Ishikawa (cell line): ENCODE data around the gene FAM171A1.

Source experiments
- CEBPB ChIP-seq: IDR thresholded peaks from 2 replicates; pipeline ENCODE4 v1.6.1; 2012
- CREB1 ChIP-seq: IDR thresholded peaks from 2 replicates; pipeline ENCODE4 v1.6.1; 2012; ENCODE audit warnings: low read depth
- EGR1 ChIP-seq: IDR thresholded peaks from 2 replicates; pipeline ENCODE4 v1.6.1; 2012
- EP300 ChIP-seq: IDR thresholded peaks from 2 replicates; pipeline ENCODE4 v1.6.1; 2012; ENCODE audit warnings: borderline replicate concordance
- FOXM1 ChIP-seq: IDR thresholded peaks from 2 replicates; pipeline ENCODE4 v1.6.1; 2012; ENCODE audit warnings: low read depth, borderline replicate concordance
- MAX ChIP-seq: IDR thresholded peaks from 2 replicates; pipeline ENCODE4 v1.6.1; 2012
- NFIC ChIP-seq: IDR thresholded peaks from 2 replicates; pipeline ENCODE4 v1.6.1; 2012
- RAD21 ChIP-seq: IDR thresholded peaks from 2 replicates; pipeline ENCODE4 v1.6.1; 2012; ENCODE audit warnings: low read depth
- REST ChIP-seq: IDR thresholded peaks from 2 replicates; pipeline ENCODE4 v1.6.1; 2012; ENCODE audit warnings: low read depth, mild to moderate bottlenecking
- TAF1 ChIP-seq: IDR thresholded peaks from 2 replicates; pipeline ENCODE4 v1.6.1; 2012; ENCODE audit warnings: low read depth, mild to moderate bottlenecking
- TCF12 ChIP-seq: IDR thresholded peaks from 2 replicates; pipeline ENCODE4 v1.6.1; 2012; ENCODE audit warnings: low read depth
- TEAD4 ChIP-seq: IDR thresholded peaks from 2 replicates; pipeline ENCODE4 v1.6.1; 2012
- USF1 ChIP-seq: IDR thresholded peaks from 2 replicates; pipeline ENCODE4 v1.6.1; 2012
- YY1 ChIP-seq: IDR thresholded peaks from 2 replicates; pipeline ENCODE4 v1.6.1; 2012; ENCODE audit warnings: low read depth
- ZBTB7A ChIP-seq: IDR thresholded peaks from 2 replicates; pipeline ENCODE4 v1.6.1; 2012; ENCODE audit warnings: low read depth

The FAM171A1 gene

GRCh38 chr10:15316145-15316544, 54.9 kb downstream of the FAM171A1 start:
- TF ChIP-seq REST, result no peak
- no peak for TF ChIP-seq TEAD4
- no peak for TF ChIP-seq TAF1
- TF ChIP-seq USF1, result no peak
- TF ChIP-seq NFIC, result no peak
- no peak for TF ChIP-seq ZBTB7A
- no peak for TF ChIP-seq MAX
- no peak for TF ChIP-seq TCF12
- TF ChIP-seq CREB1, result no peak
- TF ChIP-seq CEBPB, result no peak
- TF ChIP-seq FOXM1, result no peak
- TF ChIP-seq EGR1, result no peak
- no peak for TF ChIP-seq YY1
- TF ChIP-seq RAD21, result no peak
- TF ChIP-seq EP300, result no peak

- TF ChIP-seq FOXM1 (no peak), ZBTB7A (no peak), MAX (no peak), CREB1 (no peak), CEBPB (no peak), TCF12 (no peak), RAD21 (no peak)
Measured at GRCh38 chr10:15315286-15315685, 55.8 kb downstream of the FAM171A1 start.

DNA sequence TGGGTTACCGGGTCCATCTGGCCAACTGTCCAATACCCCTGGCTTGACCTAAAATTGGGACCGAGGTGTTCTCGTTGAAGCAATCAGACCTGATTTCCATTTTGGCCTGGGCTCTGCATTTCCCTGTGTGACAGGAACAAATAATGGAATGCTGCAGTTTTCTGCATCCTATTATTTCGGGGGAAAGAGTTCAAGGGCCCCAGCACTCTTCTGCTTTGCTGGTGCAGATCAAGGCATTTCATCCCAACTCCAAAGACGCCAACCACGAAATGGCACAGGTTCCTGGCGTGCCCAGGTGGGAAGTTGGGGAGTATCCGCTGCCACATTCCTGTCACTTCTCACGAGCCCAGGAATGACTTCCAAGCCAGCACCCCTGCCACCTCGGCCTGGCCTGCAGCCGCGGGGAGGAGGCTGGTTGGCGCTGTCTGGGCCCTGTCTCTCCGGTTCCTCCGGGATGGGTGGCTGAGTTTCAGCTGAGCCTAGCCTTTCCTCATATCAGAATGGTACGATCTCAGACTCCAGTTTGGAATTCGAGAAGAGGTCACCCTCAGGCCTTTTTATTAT, 56.5 kb downstream of the FAM171A1 start:
- TF ChIP-seq MAX, result no peak
- no peak for TF ChIP-seq REST

DNA sequence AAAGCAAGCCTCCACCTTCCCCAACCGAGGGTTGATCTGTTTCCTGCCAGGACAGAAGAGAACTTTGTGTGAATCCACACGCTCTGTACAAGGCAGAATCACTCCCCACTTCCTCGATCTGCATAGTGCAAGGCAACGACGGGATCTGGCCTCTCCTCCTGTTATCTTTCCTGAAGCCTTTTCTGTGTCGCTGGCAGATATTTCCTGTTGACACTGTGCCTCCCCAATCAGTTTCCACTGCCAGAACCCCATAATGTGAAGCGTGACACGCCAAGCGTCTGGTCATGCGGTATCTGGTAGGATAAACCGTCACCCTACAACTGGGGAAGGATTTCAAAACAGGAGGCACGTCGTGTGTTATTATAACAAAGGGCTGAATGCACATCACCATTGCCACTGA, 57.2 kb downstream of the FAM171A1 start:
- TF ChIP-seq EP300 (no peak), RAD21 (no peak), NFIC (no peak), TEAD4 (no peak), FOXM1 (no peak), REST (no peak), CEBPB (no peak), TCF12 (no peak), EGR1 (no peak), YY1 (no peak), TAF1 (no peak), USF1 (no peak), CREB1 (no peak), MAX (no peak), ZBTB7A (no peak)

DNA sequence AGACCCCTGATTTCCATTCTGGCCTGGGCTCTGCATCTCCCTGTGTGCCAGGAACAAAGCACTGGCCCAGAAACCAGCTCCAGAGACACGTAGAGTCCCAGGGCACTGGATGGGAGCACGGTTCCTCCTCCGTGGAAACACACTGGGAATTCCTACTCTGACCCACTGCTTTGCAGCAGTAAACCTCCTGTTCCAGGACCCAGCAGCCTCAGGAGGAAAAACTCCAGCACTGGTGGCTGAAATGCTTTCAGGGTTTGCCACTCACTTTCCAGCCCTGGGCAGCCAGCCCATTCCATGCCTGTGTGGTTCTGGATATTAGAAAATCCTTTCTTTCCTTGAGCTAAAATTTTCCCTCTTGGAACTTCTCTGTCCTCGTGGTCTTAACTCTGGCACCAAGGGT, 58.0 kb downstream of the FAM171A1 start:
- TF ChIP-seq CREB1, result no peak
- no peak for TF ChIP-seq NFIC
- no peak for TF ChIP-seq REST
- no peak for TF ChIP-seq USF1
- no peak for TF ChIP-seq RAD21
- no peak for TF ChIP-seq CEBPB
- TF ChIP-seq EGR1, result no peak
- TF ChIP-seq TEAD4, result no peak
- TF ChIP-seq EP300, result no peak
- no peak for TF ChIP-seq TCF12
- no peak for TF ChIP-seq MAX
- no peak for TF ChIP-seq FOXM1
- no peak for TF ChIP-seq YY1
- TF ChIP-seq TAF1, result no peak
- TF ChIP-seq ZBTB7A, result no peak
